Measurements from ENCODE around the gene NFKB1.
"Not testable (repeated sequence)": the region's sequence is repeated elsewhere in the genome, so short reads cannot be mapped to it uniquely, and the experiment has no call there.

Gene NFKB1

GRCh38 chr4:102567427-102567826 is 66.3 kb downstream of the NFKB1 start:
- CTCF ChIA-PET = interaction anchor here (1.5 kb wide), 1 partner anchor 10 kb away, joined by 3 read pairs; no protein-coding TSS in a partner anchor
- no peak for DNase-seq (ENCODE audit: low read depth, low spot score)
- POLR2A ChIA-PET = no interaction called here
- H3K4me3 ChIP-seq (ENCODE audit: low read depth, low read length) = no peak overlapping the region
- TF ChIP-seq CTCF (IDR thresholded peaks at IDR 0.05; ENCODE audit: insufficient read depth, low read length, missing control alignments) = no peak

GRCh38 chr4:102569200-102569599 is 68.0 kb downstream of the NFKB1 start:
- DNase-seq (ENCODE audit: low read depth, low spot score) = no peak
- CTCF ChIA-PET = no interaction called here
- no peak for TF ChIP-seq CTCF (IDR thresholded peaks at IDR 0.05; ENCODE audit: insufficient read depth, low read length, missing control alignments)
- H3K4me3 ChIP-seq (ENCODE audit: low read depth, low read length) = no peak overlapping the region
- POLR2A ChIA-PET = no interaction called here

GRCh38 chr4:102570211-102570610 is 69.1 kb downstream of the NFKB1 start:
- DNase-seq (ENCODE audit: low read depth, low spot score); H3K4me3 ChIP-seq (ENCODE audit: low read depth, low read length); CTCF ChIA-PET; POLR2A ChIA-PET: not testable (repeated sequence)

GRCh38 chr4:102572452-102572851 is 71.3 kb downstream of the NFKB1 start:
- no peak overlapping the region for H3K4me3 ChIP-seq (ENCODE audit: low read depth, low read length)
- CTCF ChIA-PET = no interaction called here
- POLR2A ChIA-PET = no interaction called here
- TF ChIP-seq CTCF (IDR thresholded peaks at IDR 0.05; ENCODE audit: insufficient read depth, low read length, missing control alignments) = no peak
- no peak for DNase-seq (ENCODE audit: low read depth, low spot score)

GRCh38 chr4:102574317-102574716 is 73.2 kb downstream of the NFKB1 start:
- DNase-seq (ENCODE audit: low read depth, low spot score) = no peak
- ChIA-PET POLR2A (no interaction called here), CTCF (interaction anchor here (0.7 kb wide), 1 partner anchor 80 kb away, joined by 3 read pairs; no protein-coding TSS in a partner anchor)
- no peak for TF ChIP-seq CTCF (IDR thresholded peaks at IDR 0.05; ENCODE audit: insufficient read depth, low read length, missing control alignments)
- H3K4me3 ChIP-seq (ENCODE audit: low read depth, low read length) = no peak overlapping the region

GRCh38 chr4:102575369-102576129 is 74.4 kb downstream of the NFKB1 start:
- DNase-seq (ENCODE audit: low read depth, low spot score) = no peak
- POLR2A ChIA-PET = no interaction called here
- TF ChIP-seq CTCF (IDR thresholded peaks at IDR 0.05; ENCODE audit: insufficient read depth, low read length, missing control alignments) = no peak

GRCh38 chr4:102578270-102578669 is 77.1 kb downstream of the NFKB1 start:
- no peak overlapping the region for H3K4me3 ChIP-seq (ENCODE audit: low read depth, low read length)
- ChIA-PET POLR2A (no interaction called here), CTCF (interaction anchor here (0.6 to 2.0 kb wide), 4 partner anchors 11 to 514 kb away, joined by 3 to 5 read pairs (median 4); no protein-coding TSS in a partner anchor)
- no peak for TF ChIP-seq CTCF (IDR thresholded peaks at IDR 0.05; ENCODE audit: insufficient read depth, low read length, missing control alignments)
- no peak for DNase-seq (ENCODE audit: low read depth, low spot score)

More at GRCh38 chr4:102575369-102576129, 74.4 kb downstream of the NFKB1 start:
- H3K4me3 ChIP-seq (ENCODE audit: low read depth, low read length) = no peak overlapping the region
- CTCF ChIA-PET = no interaction called here

Data from AG04449 (cell line).